ENCODE results near the gene SZT2.

The SZT2 gene

DNA sequence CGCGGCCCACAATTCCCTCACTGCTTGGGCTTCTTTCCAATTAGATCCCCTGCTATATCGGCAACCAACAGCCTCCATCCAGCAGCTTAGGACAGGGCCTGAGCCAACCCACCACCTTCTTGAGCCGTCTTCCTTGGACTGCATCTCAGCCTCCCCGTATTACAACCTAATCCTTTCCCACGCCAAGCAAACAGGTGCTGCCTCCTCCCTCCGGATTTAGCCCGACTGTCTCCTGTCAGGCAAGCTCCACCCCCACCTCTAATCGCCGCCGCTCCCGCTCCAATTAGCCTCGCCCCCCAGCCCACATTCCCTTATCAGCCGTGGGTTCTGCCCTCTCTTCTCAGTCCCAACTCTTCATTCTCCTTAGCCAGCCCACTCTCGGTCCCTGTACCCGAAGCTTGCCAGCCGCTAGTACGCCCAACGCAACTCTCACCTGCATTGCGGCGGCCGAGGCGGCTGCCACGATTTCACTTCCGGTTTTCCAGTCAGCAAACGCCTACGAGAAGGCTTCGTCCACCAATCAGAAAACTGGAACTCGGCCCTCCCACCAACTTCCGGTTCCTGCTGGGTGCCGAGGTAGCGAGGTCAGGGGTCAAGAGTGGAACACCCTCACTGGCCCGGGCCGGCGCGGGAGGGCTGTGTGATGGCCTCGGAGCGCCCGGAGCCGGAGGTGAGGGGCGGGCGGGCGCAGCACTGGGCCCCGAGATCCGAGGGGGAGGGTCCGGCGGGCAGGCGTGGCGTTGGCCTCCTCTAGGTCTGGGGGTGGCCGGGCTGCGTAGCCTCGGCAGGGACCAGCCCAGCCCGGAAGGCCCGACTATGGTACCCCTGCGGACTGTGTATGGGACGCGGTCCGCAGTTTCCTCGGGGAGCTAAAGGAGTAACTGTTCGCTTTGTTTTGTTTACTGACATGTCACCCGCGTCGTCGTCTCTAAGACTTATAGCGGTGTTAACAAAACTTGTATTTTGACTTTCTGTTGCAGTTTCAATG lies at the start of gene SZT2, which contains the start of gene MED8:
Gene SZT2 (plus strand): TSS at position 574 of the 988 bp plus-strand sequence. CDS start 70 bp downstream, at position 644.
Gene MED8 (minus strand): TSS at position 475 of the 988 bp plus-strand sequence. CDS start 36 bp downstream, at position 439.
- peak; percentile 96 for DNase-seq

DNA sequence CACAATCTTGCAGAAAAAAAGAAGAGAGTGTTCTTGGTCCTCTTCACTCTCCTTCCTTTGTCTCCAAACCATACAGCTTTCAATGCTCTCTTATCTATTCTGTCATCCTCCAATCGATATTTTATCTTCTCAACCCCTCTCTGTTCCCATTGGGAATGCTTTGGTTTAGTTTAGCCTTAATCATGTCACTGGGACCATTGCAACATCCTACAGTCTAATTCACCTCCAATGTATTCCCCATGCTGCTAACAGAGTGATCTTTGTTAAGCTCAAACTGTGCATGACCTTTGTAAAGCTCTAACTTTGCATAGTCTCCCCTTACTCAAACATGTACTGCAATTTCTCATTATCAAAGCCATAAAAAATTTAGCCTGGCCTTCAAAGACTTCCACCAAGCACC lies 49.1 kb upstream of the SZT2 start:
- no peak for DNase-seq

DNA sequence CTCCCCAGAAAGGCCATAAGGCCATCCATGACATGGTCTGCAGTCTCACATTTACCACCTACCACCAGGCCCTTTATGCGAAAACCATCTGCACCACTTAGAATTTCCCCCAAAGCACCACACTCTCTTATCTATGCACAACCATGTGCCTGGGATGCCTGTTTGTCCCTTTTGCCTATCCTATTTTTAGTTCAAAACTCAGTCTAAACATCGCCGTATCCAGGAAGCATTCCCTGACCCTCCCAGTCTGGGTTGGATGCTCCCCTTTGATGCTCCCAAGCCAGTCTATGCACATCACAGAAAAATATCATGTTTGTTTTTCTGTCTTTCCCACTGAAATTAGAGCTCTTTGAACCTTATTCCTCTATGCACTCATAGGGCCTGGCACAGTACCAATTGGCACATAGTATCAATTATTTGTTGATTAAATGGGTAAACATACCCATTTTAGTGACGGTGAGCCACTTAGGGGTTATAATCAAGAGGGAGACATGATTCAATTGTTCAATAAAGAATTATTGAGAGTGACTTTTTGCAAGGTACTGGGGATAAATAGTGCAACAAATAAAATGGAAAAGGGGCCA lies 45.3 kb upstream of the SZT2 start:
- DNase-seq = no peak

DNA sequence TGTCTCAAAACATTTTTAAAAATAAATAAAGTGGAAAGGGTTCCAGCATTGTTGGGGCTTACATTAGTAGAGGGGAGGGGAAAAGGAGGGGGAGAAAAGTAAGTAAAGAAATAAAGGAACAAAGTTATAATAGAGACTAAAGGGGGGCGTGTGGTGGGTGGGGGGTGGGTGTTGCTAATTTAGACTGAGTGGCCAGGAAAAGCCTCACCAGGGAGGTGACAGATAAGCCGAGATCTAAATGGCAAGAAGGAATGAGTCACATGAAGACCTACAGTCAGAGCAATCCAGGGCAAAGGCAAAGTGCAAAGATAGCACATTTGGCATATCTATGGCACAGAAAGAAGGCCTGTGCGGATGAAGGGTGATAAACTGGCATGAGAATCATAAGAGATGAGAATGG lies 44.6 kb upstream of the SZT2 start:
- no peak for DNase-seq

DNA sequence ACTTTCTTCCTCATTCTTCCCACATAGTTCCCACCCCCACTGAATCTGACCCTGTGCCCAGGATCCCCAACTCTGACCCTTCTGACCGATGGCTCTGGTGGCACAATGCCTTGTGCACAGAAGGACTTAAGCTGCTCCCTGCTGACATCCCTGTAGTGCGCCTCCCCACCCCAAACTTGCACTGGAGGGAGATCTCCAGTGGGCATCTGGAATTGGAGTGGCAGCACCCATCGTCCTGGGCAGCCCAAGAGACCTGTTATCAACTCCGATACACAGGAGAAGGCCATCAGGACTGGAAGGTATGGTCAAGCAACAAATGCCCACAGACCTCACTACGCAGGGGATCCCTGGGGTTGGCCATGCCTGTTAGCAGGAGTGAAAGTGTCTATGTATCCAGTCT lies 43.1 kb upstream of the SZT2 start:
- DNase-seq = no peak

DNA sequence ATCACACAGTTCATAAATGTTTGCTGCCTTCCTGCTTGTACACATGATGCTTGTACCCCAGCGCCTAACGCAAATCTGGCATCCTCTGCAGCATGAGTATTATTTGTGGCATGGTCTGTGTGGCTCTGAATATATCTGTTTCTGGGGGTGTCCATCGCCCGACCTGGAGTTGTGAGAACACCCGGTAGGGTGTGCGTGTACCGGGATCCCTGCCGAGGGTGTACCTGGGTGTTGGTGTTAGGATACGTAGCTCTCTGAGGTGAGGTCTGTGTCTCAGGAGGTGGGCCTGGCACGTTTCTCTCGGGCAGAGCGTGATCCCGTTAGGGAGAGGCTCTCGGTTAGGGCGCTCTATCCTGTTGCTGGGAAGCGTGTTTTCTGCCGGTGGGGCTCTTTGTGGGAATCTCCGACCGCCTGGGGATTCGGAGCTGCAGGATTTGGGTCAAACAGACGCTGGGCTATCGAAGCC lies 41.3 kb upstream of the SZT2 start:
- DNase-seq = no peak

DNA sequence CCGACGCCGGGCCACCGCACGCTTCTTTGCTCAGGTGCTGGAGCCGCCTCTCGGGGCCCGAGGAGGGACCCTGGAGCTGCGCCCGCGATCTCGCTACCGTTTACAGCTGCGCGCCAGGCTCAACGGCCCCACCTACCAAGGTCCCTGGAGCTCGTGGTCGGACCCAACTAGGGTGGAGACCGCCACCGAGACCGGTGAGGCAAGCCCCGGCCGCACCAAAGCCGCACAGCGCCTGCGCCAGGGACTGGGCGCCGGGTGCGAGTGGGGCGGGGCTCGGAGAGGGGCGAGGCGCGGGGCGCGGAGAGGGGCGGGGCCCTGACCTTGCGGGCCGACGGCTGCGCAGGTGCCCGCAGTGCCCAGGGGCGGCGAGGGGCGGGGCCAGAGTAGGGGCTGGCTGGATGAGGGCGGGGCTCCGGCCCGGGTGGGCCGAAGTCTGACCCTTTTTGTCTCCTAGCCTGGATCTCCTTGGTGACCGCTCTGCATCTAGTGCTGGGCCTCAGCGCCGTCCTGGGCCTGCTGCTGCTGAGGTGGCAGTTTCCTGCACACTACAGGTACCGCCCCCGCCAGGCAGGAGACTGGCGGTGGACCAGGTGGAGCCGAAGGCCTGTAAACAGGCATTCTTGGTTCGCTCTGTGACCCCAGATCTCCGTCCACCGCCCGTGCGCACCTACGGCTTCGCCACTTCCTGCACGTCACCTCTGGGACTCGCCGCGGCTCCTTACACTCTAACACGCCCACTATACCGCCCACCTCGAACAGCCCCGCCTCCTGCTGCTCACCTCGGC lies 40.7 kb upstream of the SZT2 start:
- peak; percentile 87 for DNase-seq

DNA sequence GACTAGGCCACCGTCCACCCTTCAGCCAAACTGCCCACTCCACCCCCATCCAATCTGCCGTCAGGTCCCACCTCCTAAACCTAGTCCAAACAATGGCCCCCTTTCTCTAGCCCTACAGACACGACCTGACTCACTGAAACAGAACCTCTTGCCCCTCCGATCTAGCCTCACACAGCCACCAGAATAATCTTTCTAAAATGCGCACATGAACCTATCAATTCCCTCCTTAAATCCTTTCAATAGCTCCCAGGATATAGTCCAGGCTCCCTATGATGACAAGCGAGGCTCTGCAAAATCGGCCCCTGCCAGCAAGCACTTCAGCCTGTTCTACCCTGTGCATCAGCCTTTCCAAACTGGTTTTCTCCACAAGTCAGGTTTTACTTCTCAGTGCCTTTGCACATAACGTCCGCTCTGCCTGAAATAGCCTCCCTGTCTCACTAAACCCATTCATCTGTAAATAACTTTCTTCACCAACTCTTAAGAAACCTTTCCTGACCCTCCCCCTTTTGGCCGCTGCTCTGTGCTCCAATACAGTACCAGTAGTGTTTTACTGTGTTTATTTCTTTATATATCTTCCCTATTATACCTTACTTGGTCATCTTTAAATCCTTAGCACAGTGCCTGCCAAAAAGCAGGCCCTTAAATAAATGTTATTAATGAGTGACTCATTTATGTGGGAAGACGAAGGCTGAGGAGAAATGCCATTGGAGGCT lies 39.9 kb upstream of the SZT2 start:
- DNase-seq = no peak

DNA sequence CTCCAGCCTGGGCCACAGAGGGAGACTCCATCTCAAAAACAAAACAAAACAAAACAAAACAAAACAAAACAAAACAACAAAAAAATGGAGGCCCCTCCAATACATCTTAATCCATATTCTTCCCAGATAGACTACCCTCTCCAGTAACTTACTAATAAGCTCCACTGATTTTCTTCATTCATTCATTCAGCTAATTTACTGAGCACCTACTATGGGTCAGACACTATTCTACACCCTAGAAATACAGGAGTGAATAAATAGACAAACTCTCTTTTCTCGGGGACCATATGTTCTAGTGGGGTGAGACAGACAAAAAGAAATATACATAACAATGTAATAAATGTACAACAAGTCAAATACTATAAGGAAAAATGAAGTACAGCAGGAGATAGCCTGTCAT lies 38.7 kb upstream of the SZT2 start:
- no peak for DNase-seq

DNA sequence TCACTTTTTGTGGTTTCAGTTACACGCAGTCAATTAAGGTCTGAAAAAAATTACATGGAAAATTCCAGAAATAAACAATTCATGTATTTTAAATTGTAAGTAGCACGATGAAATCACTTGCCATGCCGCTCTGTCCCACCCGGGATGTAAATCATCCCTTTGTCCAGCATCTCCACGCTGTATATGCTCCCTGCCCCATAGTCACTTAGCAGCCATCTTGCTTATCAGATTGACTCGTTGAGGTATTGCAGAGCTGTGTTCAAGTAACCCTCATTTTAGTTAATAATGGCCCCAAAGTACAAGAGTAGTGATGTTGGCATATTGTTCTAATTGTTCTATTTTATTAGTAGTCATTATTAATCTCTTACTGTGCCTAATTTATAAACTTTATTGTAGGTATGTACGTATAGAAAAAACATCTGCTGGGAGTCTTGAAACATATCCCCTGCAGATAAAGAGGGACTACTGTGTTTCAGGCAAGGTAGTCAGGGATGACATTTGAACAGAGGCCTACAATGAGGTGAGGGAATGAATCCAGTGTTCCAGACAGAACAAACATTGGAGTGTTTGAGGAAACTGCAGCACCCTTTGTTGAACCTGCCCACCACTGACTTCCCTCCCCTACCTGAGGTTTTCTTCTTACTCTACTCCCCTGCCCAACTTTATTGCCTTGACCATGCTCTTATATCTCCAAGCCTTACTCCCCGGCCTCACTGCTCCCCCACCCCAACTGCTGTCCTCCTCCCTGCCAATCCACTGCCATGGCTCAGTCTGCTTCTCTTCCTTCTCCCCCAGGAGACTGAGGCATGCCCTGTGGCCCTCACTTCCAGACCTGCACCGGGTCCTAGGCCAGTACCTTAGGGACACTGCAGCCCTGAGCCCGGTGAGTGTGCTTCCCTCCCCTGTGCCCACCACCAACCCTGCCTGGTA lies 38.0 kb upstream of the SZT2 start:
- no peak for DNase-seq

DNA sequence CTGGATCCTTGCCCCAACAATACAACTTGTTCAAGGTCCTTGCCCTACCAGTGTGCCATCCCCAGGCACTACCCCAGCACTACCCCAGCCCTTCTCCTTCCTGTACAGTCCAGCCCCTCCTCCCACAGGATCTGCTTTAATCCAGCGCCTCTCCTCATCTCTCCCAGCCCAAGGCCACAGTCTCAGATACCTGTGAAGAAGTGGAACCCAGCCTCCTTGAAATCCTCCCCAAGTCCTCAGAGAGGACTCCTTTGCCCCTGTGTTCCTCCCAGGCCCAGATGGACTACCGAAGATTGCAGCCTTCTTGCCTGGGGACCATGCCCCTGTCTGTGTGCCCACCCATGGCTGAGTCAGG lies 37.4 kb upstream of the SZT2 start:
- no peak for DNase-seq

DNA sequence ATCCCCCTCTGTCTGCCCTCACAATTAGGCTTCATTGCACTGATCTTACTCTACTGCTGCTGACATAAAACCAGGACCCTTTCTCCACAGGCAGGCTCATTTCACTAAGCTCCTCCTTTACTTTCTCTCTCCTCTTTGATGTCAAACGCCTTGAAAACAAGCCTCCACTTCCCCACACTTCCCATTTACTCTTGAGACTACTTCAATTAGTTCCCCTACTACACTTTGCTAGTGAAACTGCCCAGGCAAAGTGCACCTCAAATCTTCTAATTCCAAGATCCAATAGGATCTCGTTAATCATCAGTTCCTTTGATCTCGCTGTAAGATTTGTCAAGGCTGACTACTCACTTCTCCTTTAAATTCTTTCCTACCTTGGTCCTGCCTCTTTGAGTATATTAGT lies 36.8 kb upstream of the SZT2 start:
- no peak for DNase-seq

DNA sequence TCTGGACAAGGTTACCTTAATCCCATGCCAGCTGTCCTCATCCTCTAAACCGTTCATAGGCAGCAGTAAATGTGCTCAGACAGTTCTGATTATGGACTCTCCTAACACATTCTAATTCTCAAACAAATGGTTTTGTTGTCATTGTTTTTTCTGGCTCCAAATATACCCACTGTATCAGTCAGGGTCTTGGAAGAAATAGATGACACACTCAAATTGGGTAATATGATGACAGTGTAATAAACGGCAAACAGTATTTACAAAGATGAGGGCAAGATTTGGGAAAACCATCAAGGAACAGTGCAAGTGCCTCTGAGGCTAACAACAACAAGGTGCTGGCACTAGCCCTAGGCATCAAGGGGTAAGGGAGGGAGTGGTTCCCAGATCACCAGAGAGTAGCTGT lies 35.2 kb upstream of the SZT2 start:
- DNase-seq = no peak

DNA sequence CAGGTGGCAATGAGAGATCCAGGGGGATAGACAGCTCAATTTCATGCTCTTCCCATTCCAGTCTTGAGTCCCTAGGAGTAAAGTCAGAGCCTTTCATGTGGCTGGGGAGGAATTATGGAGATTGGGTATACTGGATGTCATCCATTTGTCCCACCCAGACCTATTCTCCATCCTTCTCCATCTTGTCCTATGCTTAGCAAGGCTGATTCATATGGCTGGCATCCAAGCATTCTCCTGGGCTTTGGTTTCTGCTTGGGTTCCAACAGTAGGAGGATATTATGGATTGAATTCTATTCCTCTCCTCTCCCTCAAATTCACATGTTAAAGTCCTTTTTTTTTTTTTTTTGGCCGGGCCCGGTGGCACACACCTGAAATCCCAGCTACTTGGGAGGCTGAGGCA lies 34.8 kb upstream of the SZT2 start:
- no peak for DNase-seq

DNA sequence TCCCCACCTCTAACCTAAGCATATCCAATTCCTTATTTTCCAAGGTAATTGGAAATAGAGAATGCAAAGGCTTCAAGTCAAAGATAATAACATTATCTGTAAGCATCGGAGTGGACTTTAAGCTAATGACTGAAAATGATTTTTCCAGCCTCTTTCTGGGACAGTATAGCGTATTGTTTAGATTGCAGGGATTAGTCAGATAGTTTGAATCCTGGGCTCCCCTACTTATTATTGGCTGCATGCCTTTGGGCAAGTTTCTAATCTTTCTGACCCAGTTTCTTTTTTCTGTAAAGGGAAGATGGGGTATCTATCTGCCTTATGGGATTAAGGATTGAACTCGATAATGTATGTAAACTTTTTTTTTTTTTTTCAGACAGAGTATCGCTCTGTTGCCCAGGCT lies 32.4 kb upstream of the SZT2 start:
- no peak for DNase-seq

DNA sequence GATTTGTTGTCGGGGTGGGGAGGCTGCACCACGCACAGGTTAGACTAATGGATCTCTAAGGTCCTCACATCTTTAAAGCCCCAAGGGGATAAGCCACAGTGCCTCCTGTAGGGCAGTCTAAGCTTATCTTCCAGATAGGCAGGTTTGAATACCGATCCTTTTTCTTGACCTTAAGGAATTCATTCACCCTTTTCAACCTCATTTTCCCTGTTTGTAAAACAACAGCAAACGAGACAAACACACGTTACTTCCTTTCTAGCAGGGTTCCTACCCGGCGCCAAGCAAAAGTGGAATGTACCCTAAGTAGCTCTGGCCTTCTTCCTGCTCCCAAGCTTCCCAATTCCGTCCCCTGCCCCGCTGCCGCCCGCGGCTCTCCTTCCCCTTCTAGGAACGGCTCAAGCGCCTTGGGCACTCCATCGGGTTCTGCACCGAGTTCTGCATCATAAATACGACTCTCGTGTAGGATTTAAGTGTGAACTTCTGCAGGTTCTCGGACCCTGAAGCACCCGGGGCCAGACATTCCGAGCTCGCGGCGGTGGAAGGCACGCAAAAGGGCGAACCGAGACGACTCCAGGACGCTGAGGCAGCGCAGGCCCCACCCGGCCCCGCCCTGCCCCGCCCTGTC lies 31.5 kb upstream of the SZT2 start:
- peak; percentile 36 for DNase-seq

DNA sequence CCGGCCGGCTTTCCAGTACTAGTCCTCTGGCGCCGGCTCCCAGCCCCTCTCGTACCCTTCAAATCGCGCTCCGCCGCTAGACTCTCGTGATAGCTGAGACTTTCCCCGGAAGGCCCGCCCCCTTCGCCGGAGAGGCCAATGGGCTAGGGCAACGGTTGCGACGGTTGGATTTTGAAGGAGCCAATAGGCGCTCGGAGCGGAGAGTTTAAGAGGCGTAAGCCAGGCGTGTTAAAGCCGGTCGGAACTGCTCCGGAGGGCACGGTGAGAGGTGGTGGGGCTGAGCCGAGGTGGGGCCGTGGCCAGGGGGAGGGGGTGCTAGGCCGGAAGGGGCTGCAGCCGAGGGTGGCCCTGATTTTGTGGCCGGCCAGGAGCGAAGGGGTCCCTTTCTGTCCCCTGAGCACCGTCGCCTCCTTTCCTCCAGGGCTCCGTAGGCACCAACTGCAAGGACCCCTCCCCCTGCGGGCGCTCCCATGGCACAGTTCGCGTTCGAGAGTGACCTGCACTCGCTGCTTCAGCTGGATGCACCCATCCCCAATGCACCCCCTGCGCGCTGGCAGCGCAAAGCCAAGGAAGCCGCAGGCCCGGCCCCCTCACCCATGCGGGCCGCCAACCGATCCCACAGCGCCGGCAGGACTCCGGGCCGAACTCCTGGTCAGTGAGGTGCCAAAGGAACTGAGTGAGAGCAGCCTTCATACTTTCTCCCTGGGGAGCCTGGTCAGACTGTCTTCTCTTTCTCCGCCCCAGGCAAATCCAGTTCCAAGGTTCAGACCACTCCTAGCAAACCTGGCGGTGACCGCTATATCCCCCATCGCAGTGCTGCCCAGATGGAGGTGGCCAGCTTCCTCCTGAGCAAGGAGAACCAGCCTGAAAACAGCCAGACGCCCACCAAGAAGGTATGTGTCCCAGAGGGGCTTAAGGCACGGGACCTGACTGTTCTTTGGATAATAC lies 30.7 kb upstream of the SZT2 start, which contains the start of gene CDC20:
Gene CDC20 (plus strand): TSS at position 236 of the 948 bp plus-strand sequence. CDS start 235 bp downstream, at position 471.
- peak; percentile 97 for DNase-seq

DNA sequence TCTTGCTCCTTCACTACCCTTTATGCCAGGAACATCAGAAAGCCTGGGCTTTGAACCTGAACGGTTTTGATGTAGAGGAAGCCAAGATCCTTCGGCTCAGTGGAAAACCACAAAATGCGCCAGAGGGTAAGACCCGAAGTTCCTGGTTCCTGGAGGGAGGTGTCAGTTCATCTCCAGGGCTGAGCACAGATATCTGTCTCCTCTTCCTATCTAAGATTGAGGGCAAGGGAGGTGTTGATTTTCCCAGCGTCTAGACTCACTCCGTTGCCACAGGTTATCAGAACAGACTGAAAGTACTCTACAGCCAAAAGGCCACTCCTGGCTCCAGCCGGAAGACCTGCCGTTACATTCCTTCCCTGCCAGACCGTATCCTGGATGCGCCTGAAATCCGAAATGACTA lies 30.0 kb upstream of the SZT2 start:
- DNase-seq = no peak

DNA sequence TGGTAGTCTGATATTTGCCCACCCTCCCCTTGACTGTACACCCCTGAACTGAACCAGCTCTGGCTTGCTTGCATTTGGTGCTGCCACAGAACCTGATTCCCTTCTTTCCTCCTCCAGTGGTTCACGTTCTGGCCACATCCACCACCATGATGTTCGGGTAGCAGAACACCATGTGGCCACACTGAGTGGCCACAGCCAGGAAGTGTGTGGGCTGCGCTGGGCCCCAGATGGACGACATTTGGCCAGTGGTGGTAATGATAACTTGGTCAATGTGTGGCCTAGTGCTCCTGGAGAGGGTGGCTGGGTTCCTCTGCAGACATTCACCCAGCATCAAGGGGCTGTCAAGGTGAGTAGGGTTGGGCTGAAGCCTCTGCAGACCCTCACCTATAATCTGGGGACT lies 29.1 kb upstream of the SZT2 start:
- no peak for DNase-seq
